ENCODE results near the gene SLC39A11.

Gene SLC39A11

DNA sequence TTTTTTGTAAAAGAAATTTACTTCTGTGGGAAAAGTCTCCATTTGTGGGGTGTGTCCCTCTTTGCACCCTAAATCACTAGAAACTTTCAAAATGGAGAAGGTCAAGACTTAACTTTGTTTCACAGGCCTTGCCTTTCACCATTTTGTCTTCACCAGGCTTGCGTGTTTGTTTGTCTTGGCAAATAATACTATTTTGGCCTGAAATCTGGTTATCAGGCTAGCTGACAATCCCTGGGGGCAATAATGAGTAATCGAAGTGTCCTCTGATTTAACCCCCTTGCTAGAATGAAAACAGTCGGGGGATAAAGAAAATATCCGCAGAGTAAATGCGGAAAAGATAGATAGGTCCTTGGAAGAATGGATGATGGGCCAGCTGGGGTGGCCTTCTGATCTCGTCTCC, 34.5 kb downstream of the SLC39A11 start:
- Histone ChIP-seq H3K27me3 (ENCODE audit: control insufficient read depth in 1 of 2, insufficient read depth in 2 of 2, low read length in 2 of 2) (no peaks in the 10 kb centered on the region), H3K4me1 (ENCODE audit: insufficient read depth, low read length) (no peaks in the 10 kb centered on the region), H3K36me3 (ENCODE audit: insufficient read depth, low read length) (no peaks in the 10 kb centered on the region), H3K4me3 (ENCODE audit: low read depth in 1 of 2, low read length in 2 of 2) (no peak overlapping the region), H3K9ac (ENCODE audit: low read length) (no peak overlapping the region), H3K9me3 (ENCODE audit: low read length) (no peaks in the 10 kb centered on the region), H3K27ac (ENCODE audit: low read depth, low read length) (no peak overlapping the region)

- H3K9me3 ChIP-seq (ENCODE audit: low read length) = no peaks in the 10 kb centered on the region
- H3K9ac ChIP-seq (ENCODE audit: low read length) = no peak overlapping the region
- H3K36me3 ChIP-seq (ENCODE audit: insufficient read depth, low read length) = no peaks in the 10 kb centered on the region
- H3K27ac ChIP-seq (ENCODE audit: low read depth, low read length) = no peak overlapping the region
- H3K4me1 ChIP-seq (ENCODE audit: insufficient read depth, low read length) = no peaks in the 10 kb centered on the region
- H3K4me3 ChIP-seq (ENCODE audit: low read depth in 1 of 2, low read length in 2 of 2) = no peak overlapping the region
- H3K27me3 ChIP-seq (ENCODE audit: control insufficient read depth in 1 of 2, insufficient read depth in 2 of 2, low read length in 2 of 2) = no peaks in the 10 kb centered on the region
Measured at GRCh38 chr17:73057196-73057595, 35.3 kb downstream of the SLC39A11 start.

DNA sequence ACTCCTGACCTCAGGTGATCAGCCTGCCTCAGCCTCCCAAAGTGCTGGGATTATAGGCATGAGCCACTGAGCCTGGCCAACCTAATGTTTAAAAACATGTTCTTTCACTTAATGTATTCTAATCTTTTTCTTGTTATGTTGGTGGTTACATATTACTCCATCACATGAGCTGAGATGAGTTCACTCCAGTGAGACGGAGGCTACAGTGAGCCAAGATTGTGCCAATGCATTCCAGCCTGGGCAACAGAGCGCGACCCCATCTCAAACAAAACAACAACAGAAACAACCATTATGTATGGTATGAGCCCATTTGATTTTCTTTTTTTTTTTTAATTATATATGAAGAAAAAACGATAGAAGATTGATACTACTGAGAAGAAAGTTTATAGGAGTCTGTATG, 39.6 kb downstream of the SLC39A11 start:
- no peaks in the 10 kb centered on the region for H3K27me3 ChIP-seq (ENCODE audit: control insufficient read depth in 1 of 2, insufficient read depth in 2 of 2, low read length in 2 of 2)
- H3K27ac ChIP-seq (ENCODE audit: low read depth, low read length) = no peak overlapping the region
- no peak overlapping the region for H3K9ac ChIP-seq (ENCODE audit: low read length)
- no peak overlapping the region for H3K4me3 ChIP-seq (ENCODE audit: low read depth in 1 of 2, low read length in 2 of 2)
- no peaks in the 10 kb centered on the region for H3K4me1 ChIP-seq (ENCODE audit: insufficient read depth, low read length)
- H3K9me3 ChIP-seq (ENCODE audit: low read length) = no peaks in the 10 kb centered on the region
- no peaks in the 10 kb centered on the region for H3K36me3 ChIP-seq (ENCODE audit: insufficient read depth, low read length)

- Histone ChIP-seq H3K27me3 (ENCODE audit: control insufficient read depth in 1 of 2, insufficient read depth in 2 of 2, low read length in 2 of 2) (no peaks in the 10 kb centered on the region), H3K36me3 (ENCODE audit: insufficient read depth, low read length) (no peaks in the 10 kb centered on the region), H3K27ac (ENCODE audit: low read depth, low read length) (no peak overlapping the region), H3K4me3 (ENCODE audit: low read depth in 1 of 2, low read length in 2 of 2) (no peak overlapping the region), H3K9ac (ENCODE audit: low read length) (no peak overlapping the region), H3K9me3 (ENCODE audit: low read length) (no peaks in the 10 kb centered on the region), H3K4me1 (ENCODE audit: insufficient read depth, low read length) (no peaks in the 10 kb centered on the region)
Measured at GRCh38 chr17:73050797-73051196, 41.7 kb downstream of the SLC39A11 start.

GRCh38 chr17:73048170-73048569, 44.3 kb downstream of the SLC39A11 start:
- Histone ChIP-seq H3K9ac (ENCODE audit: low read length) (no peak overlapping the region), H3K27me3 (ENCODE audit: control insufficient read depth in 1 of 2, insufficient read depth in 2 of 2, low read length in 2 of 2) (no peaks in the 10 kb centered on the region), H3K27ac (ENCODE audit: low read depth, low read length) (no peak overlapping the region), H3K36me3 (ENCODE audit: insufficient read depth, low read length) (no peaks in the 10 kb centered on the region), H3K4me1 (ENCODE audit: insufficient read depth, low read length) (peaks cover 12% of the 10 kb centered on the region), H3K9me3 (ENCODE audit: low read length) (no peaks in the 10 kb centered on the region), H3K4me3 (ENCODE audit: low read depth in 1 of 2, low read length in 2 of 2) (no peak overlapping the region)

GRCh38 chr17:73045724-73046123, 46.8 kb downstream of the SLC39A11 start:
- no peak overlapping the region for H3K9ac ChIP-seq (ENCODE audit: low read length)
- H3K27ac ChIP-seq (ENCODE audit: low read depth, low read length) = no peak overlapping the region
- H3K27me3 ChIP-seq (ENCODE audit: control insufficient read depth in 1 of 2, insufficient read depth in 2 of 2, low read length in 2 of 2) = no peaks in the 10 kb centered on the region
- H3K9me3 ChIP-seq (ENCODE audit: low read length) = no peaks in the 10 kb centered on the region
- H3K4me1 ChIP-seq (ENCODE audit: insufficient read depth, low read length) = peaks cover 17% of the 10 kb centered on the region
- H3K36me3 ChIP-seq (ENCODE audit: insufficient read depth, low read length) = no peaks in the 10 kb centered on the region
- no peak overlapping the region for H3K4me3 ChIP-seq (ENCODE audit: low read depth in 1 of 2, low read length in 2 of 2)

DNA sequence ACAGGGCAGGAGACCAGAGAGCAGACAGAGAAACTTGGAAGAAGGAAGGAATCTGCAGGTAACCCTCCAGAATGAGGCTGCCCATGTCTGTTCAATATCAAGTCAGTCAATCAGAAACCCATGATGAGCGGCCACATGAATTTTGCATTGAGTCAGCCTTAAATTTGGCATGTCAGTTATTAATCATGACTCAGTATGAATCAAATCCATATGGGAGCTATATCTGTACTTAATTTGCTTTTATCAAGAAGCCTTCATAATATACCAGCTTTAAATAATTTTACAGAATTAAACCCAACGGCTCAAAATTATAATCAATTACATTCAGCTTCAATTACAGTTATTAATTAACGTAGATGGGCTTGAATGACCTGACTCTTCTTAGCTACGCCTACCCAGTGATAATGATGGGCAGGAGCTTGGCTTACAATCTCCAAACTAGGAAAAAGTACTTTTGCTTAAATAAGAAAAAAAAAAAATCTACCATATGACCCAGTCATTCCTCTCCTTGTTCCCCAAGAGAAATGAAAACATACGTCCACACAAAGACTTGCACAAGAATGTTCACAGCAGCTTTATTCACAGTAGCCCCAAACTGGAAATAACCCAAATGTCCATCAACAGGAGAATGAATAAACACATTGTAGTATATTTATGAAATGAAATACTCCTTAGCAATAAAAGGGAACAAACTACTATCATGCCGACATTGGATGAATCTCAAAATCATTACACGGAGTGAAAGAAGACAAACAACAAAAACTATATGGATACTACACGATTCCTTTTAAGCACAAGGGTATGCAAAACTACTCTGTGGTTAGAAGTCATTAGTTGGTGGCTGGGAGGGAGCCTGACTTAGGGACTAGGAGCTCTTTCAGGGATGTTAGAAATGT, 48.6 kb downstream of the SLC39A11 start:
- Histone ChIP-seq H3K4me1 (ENCODE audit: insufficient read depth, low read length) (peaks cover 17% of the 10 kb centered on the region), H3K9me3 (ENCODE audit: low read length) (no peaks in the 10 kb centered on the region), H3K27ac (ENCODE audit: low read depth, low read length) (no peak overlapping the region), H3K36me3 (ENCODE audit: insufficient read depth, low read length) (no peaks in the 10 kb centered on the region), H3K9ac (ENCODE audit: low read length) (no peak overlapping the region), H3K4me3 (ENCODE audit: low read depth in 1 of 2, low read length in 2 of 2) (no peak overlapping the region), H3K27me3 (ENCODE audit: control insufficient read depth in 1 of 2, insufficient read depth in 2 of 2, low read length in 2 of 2) (no peaks in the 10 kb centered on the region)

- Histone ChIP-seq H3K4me3 (ENCODE audit: low read depth in 1 of 2, low read length in 2 of 2) (no peak overlapping the region), H3K9ac (ENCODE audit: low read length) (no peak overlapping the region), H3K4me1 (ENCODE audit: insufficient read depth, low read length) (peaks cover 17% of the 10 kb centered on the region), H3K27ac (ENCODE audit: low read depth, low read length) (no peak overlapping the region), H3K27me3 (ENCODE audit: control insufficient read depth in 1 of 2, insufficient read depth in 2 of 2, low read length in 2 of 2) (no peaks in the 10 kb centered on the region), H3K9me3 (ENCODE audit: low read length) (no peaks in the 10 kb centered on the region), H3K36me3 (ENCODE audit: insufficient read depth, low read length) (no peaks in the 10 kb centered on the region)
Measured at GRCh38 chr17:73042809-73043685, 49.4 kb downstream of the SLC39A11 start.

GRCh38 chr17:73042225-73042624, 50.3 kb downstream of the SLC39A11 start:
- Histone ChIP-seq H3K27ac (ENCODE audit: low read depth, low read length) (no peak overlapping the region), H3K4me1 (ENCODE audit: insufficient read depth, low read length) (peaks cover 17% of the 10 kb centered on the region), H3K9ac (ENCODE audit: low read length) (no peak overlapping the region), H3K27me3 (ENCODE audit: control insufficient read depth in 1 of 2, insufficient read depth in 2 of 2, low read length in 2 of 2) (no peaks in the 10 kb centered on the region), H3K9me3 (ENCODE audit: low read length) (no peaks in the 10 kb centered on the region), H3K4me3 (ENCODE audit: low read depth in 1 of 2, low read length in 2 of 2) (no peak overlapping the region), H3K36me3 (ENCODE audit: insufficient read depth, low read length) (no peaks in the 10 kb centered on the region)

DNA sequence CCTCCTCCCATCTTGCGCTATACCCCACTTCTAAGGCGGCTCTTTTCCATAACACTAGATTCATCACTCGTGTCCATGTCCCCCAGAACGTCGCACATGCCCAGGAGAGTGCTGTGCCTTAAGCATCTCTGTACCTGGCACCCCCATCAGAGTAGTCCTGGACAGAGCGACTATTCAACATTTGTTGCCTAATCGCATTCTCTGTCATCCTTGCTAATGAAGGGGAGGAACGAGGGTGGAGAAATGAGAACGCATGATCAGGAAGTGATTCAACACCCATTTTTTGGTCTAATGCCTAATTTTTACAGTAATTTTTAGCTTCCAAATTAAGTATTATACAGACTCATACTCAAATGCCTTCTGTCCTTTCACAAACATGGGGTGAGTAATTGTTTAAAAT, 53.2 kb downstream of the SLC39A11 start:
- peaks cover 16% of the 10 kb centered on the region for H3K4me1 ChIP-seq (ENCODE audit: insufficient read depth, low read length)
- no peaks in the 10 kb centered on the region for H3K9me3 ChIP-seq (ENCODE audit: low read length)
- no peak overlapping the region for H3K4me3 ChIP-seq (ENCODE audit: low read depth in 1 of 2, low read length in 2 of 2)
- H3K27me3 ChIP-seq (ENCODE audit: control insufficient read depth in 1 of 2, insufficient read depth in 2 of 2, low read length in 2 of 2) = no peaks in the 10 kb centered on the region
- no peaks in the 10 kb centered on the region for H3K36me3 ChIP-seq (ENCODE audit: insufficient read depth, low read length)
- H3K9ac ChIP-seq (ENCODE audit: low read length) = no peak overlapping the region
- H3K27ac ChIP-seq (ENCODE audit: low read depth, low read length) = no peak overlapping the region

- H3K4me3 ChIP-seq (ENCODE audit: low read depth in 1 of 2, low read length in 2 of 2) = no peak overlapping the region
- H3K9ac ChIP-seq (ENCODE audit: low read length) = no peak overlapping the region
- H3K27me3 ChIP-seq (ENCODE audit: control insufficient read depth in 1 of 2, insufficient read depth in 2 of 2, low read length in 2 of 2) = no peaks in the 10 kb centered on the region
- no peaks in the 10 kb centered on the region for H3K9me3 ChIP-seq (ENCODE audit: low read length)
- H3K36me3 ChIP-seq (ENCODE audit: insufficient read depth, low read length) = no peaks in the 10 kb centered on the region
- H3K27ac ChIP-seq (ENCODE audit: low read depth, low read length) = no peak overlapping the region
- H3K4me1 ChIP-seq (ENCODE audit: insufficient read depth, low read length) = no peaks in the 10 kb centered on the region
Measured at GRCh38 chr17:73031472-73031871, 61.0 kb downstream of the SLC39A11 start.

Measured in muscle layer of colon (tissue), 2 donors.